HG03378 (cell line): ENCODE data around the gene MTMR8.
"Not testable (repeated sequence)": the region's sequence is repeated elsewhere in the genome, so short reads cannot be mapped to it uniquely, and the experiment has no call there.

Experiments
- ATAC-seq: cut with Tn5 transposase; IDR thresholded peaks from one replicate; pipeline ENCODE4 v1.9.1; 2021; ENCODE audit warnings: mild to moderate bottlenecking, moderate library complexity; ENCODE audit not compliant: unreplicated experiment

MTMR8 gene

DNA sequence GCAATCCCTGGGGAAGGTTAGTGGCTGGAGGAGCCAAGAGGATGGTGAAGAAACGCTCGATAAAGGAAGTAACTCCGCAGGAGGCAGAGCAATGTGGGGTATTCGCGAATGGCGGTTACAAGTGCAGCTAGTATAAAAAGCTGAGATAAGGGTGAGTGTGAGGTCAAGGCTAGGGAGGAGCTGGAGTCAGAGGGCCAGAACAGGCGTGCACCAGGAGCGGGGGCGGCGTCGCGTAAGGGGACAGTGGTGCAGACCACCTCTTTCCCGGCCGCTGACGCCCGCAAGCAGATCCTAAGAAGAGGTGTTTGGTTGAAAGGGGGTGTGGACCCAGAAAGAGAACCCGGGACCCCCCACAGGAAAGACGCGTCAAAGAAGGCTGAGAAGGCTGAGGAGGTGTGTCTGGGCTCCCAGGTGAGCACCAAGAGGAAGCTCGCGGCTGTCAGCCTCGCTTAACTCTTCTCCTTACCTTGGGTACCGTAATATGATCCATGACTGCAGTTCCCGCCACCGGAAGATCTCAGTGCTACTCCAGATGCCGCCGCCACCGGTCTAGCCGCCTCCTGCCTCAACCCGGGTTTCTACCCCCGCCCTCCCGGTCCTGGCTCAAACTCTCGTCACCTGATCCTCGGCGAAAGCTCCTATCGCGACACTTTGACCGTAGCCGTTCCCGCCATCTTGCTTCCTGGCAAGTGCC is at the start of gene MTMR8:
Gene MTMR8 (minus strand): TSS at position 579 of the 694 bp plus-strand sequence. CDS start 89 bp downstream, at position 490.
- peak; percentile 86 for ATAC-seq

DNA sequence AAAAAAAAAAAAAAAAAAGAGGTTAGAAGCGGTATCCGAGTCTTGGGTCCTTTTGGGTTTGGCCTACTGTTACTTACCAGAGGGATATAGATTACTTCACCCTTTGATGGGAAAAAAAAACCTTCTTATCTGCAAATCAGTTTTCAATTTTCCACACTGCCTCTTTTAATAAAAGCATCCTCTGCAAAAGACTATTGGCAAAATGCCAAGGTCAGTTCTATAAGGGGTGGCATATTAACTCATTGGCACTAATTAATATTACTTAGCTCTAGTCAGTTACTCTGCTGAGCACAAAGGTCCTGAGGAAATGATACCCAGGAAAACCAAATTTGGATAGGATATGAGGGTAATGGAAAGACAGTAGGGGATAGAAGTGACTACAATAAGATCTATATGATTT is 44.3 kb upstream of the MTMR8 start:
- no peak for ATAC-seq

DNA sequence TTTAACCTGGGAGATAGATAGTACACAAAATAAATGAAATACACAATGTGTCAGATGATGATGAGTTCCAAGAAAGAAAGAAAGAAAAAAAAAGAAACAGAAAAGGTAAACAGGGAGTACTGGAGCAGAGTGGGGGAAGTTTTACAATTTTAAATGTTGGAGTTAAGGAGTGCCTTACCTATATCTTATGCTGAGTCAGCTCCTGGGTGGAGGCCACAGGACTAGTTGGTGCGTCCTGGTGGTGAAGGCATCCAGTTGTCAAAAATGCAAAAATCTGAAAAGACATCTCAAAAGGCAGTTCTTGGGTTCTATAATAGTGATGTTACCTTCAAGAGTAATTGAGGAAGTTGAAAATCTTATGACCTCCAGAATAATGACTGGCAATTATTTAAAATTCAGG is 42.4 kb upstream of the MTMR8 start:
- ATAC-seq = no peak

- ATAC-seq = no peak
These were observed 42.0 kb upstream of the MTMR8 start for GRCh38 chrX:64437218-64437617.

DNA sequence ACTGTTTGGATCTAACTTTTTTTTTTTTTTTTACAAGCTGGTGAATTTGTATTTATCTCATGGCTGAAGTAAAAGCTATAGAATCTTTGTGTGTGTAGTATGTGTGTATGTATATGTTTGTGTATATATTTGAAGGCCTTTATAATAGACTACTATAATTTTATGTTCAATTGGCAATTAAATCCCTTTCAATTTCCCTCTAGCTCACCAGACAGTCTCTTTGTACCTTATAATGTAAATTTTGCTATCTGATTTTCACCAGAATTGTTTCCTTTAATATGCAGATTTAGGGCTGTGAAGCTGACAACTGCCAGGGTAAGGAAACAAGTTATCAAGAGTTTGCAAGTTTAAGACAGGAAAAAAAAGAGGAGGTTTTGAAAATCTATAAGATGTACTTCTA is 33.1 kb upstream of the MTMR8 start:
- no peak for ATAC-seq

- ATAC-seq = peak; percentile 95
These were observed 32.5 kb upstream of the MTMR8 start for GRCh38 chrX:64427787-64428186.

DNA sequence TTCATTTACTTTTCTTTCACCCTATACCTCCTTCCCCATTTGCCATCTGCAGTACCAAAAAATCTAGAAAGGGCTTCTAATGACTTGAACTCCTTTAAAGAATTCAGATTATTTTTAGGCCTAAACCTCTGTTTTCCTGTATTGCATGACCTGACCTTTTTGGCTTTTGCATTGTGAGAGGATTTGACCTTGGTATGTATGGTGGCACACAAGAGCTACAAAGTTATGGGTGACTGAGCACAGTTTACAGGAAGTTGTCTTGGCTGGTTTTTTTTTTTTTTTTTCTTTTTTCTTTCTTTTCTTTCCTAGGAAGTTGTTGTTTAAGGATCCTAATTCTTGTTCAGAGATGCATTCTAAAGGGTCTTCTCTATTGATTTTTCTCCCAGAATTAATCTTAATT is 32.0 kb upstream of the MTMR8 start:
- peak; percentile 64 for ATAC-seq

- ATAC-seq = not testable (repeated sequence)
These were observed 14.5 kb upstream of the MTMR8 start for GRCh38 chrX:64409730-64410129.

DNA sequence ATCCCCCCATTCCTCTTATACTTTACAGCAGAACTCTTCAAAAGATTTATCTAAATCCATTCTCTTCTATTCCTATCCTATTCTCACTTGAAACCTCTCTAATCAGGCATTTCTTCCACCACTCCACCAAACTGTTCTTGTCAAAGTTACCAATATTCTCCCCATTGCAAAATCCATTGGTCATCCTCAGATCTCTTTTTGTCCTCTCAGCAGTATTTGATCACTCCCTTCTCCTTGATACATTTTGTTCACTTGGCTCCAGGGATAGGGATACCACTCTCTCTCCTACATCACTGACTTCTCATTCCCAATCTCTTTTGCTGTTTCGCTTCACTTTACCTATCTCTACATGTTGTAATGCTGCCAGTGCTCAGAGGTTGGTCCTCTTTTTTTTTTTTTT is 2.8 kb upstream of the MTMR8 start:
- no peak for ATAC-seq

- peak; percentile 15 for ATAC-seq
These were observed 297 bp upstream of the MTMR8 start for GRCh38 chrX:64395568-64395929.

- peak; percentile 27 for ATAC-seq
These were observed 986 bp downstream of the MTMR8 start for GRCh38 chrX:64394059-64394873.

DNA sequence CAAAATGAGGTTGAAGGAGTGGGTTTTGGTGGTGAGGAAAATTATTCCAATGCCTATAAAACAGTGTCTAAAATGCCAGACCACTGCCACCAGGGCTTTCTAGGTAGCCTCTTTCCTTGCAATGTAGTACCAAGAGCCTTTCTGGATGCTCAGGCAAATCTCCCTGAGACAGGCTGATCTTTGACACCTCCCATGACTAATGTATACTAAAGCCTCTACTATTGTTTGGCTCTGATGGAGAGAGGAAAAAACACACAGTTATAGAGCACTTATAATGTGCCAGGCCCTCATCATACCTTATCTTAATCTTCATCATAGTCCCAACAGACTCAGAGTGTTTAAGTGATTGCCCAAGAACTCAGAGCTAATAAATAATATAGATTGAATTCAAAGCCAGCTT is 5.8 kb downstream of the MTMR8 start:
- no peak for ATAC-seq

GRCh38 chrX:64380789-64381188 is 14.5 kb downstream of the MTMR8 start:
- ATAC-seq = not testable (repeated sequence)

GRCh38 chrX:64379924-64380323 is 15.3 kb downstream of the MTMR8 start:
- ATAC-seq = no peak

DNA sequence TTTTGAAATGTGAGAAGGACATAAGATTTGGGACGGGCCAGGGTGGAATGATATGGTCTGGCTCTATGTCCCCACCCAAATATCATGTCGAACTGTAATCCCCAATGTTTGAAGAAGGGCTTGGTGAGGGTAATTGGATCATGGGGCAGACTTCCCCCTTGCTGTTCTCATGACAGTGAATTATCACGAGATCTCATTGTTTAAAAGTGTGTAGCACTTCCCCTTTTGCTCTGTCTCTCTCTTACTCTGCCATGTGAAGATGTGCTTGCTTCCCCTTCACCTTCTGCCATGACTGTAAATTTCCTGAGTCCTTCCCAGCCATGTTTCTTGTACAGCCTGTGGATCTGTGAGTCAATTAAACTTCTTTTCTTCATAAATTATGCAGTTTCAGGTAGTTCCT is 17.5 kb downstream of the MTMR8 start:
- ATAC-seq = no peak

- ATAC-seq = no peak
These were observed 43.2 kb downstream of the MTMR8 start for GRCh38 chrX:64352081-64352480.

DNA sequence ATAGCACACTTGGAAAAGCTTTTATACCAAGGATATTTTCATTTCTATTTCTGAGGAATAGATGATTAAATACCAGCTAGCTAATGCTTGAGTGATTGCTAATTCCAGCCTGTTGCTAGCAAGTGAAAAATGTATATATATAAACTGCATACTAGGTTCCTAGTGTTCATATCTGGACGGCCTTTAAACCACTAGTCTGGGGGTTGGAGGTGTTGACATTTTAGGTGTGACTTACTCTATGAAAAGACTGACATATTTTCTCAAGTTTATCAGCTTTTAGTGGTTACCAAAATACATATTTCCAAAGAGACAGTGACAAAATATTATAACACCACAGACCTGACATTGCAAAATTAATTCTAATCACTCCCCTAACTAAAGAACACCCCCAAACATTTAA is 44.7 kb downstream of the MTMR8 start:
- ATAC-seq = no peak

GRCh38 chrX:64350047-64350446 is 45.2 kb downstream of the MTMR8 start:
- no peak for ATAC-seq

GRCh38 chrX:64342811-64343210 is 52.4 kb downstream of the MTMR8 start:
- ATAC-seq = no peak

GRCh38 chrX:64338296-64338695 is 57.0 kb downstream of the MTMR8 start:
- ATAC-seq = no peak

DNA sequence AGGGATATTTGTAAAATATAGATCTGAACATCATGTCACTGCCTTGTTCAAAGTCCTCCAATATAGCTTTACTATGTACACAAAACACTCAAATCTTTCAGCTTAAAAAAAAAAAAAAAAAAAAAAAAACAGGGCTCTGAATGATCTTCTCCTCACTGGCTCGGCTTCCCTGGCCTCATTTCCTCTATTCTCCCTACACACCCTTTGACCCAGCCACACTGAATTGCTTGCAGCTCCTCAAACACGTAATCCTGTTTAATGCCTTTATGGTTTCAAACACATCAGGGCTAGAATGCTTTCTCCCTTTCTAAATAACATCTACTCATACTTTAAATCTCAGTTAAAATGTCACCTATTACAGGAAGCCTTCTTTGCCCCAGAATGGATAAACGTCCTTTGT is 60.8 kb downstream of the MTMR8 start:
- ATAC-seq = no peak

DNA sequence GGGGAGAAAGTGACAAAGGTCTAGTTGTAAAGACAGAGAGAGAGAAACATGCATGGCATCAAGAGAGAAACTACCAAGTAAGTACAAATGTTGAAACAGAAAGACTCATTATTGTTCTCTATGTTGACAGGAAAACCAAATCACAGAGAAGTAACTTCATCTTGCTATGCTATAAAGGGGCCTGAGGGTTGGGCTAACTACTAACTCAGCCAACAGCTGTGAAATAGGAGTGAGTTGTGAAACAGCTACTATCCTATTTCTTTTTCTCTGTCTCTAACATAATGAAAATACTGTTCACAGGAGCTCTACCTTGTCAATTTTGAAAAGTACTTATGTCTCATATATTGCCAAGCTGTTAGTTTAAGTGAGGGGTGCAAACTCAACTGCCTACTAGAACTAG is 65.0 kb downstream of the MTMR8 start:
- no peak for ATAC-seq
